LoVo (cell line): ENCODE data around the gene ZNF419.

Source experiments
- DNase-seq: peaks from one replicate; pipeline ENCODE4 v3.0.0-alpha.2; 2016; ENCODE audit warnings: low spot score

Gene ZNF419

DNA sequence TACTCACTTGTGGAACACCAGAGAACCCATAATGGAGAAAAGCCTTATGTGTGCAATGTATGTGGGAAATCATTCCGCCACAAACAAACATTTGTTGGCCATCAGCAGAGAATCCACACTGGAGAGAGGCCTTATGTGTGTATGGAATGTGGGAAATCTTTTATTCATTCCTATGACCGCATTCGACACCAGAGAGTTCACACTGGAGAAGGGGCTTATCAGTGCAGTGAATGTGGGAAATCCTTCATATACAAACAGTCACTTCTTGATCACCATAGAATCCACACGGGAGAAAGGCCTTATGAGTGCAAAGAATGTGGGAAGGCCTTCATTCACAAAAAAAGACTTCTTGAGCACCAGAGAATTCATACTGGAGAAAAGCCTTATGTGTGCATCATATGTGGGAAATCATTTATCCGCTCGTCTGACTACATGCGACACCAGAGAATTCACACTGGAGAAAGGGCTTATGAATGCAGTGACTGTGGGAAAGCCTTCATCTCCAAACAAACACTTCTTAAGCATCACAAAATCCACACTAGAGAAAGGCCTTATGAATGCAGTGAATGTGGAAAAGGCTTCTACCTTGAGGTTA, 50.5 kb downstream of the ZNF419 start:
- DNase-seq = no peak
